T-helper 1 cell treated with Interleukin-12 subunit alpha and Interleukin-12 subunit beta and Interleukin-4 antibody, amounts not matched to agents 30 ng/mL and 1 ng/mL, for 36 hours (primary cell): ENCODE results near the gene PLPPR1. TPM values are rescaled to one million over a fixed set of nuclear protein-coding genes. Genes with fewer than 3 reads are reported as not detected.

Source experiments
- intact Hi-C: fragments of 100-400 bp; cut with micrococcal nuclease; formaldehyde crosslinking; loops from one replicate; pipeline ENCODE4 v1.15.1; 2024
- total RNA-seq: library from RNA; stranded (reverse); gene quantifications from 2 replicates; pipeline ENCODE4 v1.2.3, GENCODE V29; 2022

The PLPPR1 gene
- total RNA-seq, 1 donor from 2014 or later: not detected

DNA sequence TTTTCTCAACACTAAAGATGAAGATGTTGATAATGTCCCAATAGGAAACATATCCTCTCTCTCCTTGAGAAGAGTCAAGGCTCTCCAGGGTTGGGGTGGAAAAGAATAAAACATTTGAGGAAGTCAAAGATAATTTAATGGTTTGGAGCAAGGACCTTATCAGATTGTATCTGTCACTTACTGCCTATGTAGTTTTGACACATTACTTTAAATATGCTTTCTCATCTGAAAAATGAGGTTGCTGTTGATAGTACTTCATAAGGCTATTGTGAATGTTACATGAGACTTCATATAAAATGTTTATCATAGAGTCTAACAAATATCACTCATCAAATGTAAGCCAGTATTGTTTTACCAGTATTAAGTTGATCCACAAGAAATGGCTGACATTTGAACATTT is 307.6 kb downstream of the PLPPR1 start:
- intact Hi-C loops: no loop called here

DNA sequence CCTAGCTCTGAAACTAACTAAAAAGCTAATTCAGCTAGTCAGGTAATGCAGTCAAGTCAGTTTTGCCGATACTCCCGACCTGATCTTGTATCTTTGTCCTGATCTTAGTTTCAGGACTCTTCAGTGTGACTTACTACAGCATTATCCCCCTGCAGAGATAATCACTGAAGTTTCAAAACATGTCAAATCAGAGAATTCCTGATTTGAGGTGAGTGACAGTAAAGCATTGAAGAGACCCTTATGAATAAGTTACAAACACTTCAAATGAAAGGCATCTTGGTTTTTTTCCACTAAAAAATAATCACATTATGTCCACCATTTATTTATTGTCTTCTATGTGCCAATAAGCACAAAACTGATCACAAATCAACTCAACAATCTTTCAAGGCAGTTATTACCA is 308.7 kb downstream of the PLPPR1 start:
- intact Hi-C loops: no loop called here

DNA sequence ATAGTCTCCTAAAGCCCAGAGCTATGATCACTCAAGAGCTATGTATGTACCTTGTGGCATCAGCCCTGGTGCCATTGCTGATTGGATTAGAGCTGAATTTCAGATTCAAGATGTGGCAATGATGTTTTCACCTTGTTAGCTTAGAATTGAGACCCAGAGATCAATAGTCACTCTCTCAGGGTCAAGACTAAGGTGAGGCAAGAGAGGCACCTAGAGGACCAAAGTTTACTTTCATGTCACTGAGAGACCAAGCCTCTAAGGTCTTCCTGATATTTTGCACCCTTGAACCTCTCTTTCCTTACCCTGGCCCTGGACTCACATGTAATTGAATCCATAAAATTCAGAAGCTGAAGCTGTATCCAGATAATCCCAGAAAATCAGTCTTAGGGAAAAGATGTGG is 313.4 kb downstream of the PLPPR1 start:
- intact Hi-C loops: no loop called here

DNA sequence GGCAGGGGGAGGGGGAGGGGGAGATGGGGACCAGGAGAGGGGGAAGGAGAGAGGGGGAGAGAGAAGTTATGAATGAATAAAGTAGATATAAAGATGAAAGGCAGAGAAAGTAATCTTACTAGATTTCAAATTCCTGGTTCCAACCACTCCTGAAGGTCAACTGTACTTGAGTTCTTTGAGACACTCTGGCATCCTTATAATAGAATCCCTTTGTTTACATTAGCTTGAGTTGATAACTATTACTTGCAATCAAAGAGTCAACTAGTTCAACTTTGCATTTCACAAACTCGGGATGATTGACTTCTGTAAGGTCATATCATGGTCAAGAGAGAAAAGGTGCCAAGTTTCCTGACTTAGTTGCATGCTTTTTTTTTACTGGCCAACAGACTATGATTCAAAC is 314.1 kb downstream of the PLPPR1 start:
- intact Hi-C loops: no loop called here

DNA sequence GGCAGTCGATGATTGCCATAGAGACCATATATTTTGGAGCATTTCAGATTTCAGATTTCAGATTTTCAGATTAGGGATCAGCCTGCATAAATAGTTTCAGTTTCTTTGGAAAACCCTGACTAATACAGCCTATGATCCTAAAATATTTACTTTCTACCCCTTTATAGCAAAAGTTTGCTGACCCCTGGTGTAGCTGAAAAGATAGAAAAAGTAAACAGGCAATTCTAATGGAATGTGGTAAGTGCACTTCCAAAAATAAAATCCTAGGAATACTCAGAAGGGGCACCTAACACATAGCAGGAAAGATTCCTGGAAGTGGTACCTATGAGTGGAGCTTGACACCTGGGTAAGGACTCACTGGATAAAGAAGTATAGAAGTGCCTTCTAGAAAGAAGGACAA is 321.8 kb downstream of the PLPPR1 start:
- intact Hi-C loops: no loop called here

DNA sequence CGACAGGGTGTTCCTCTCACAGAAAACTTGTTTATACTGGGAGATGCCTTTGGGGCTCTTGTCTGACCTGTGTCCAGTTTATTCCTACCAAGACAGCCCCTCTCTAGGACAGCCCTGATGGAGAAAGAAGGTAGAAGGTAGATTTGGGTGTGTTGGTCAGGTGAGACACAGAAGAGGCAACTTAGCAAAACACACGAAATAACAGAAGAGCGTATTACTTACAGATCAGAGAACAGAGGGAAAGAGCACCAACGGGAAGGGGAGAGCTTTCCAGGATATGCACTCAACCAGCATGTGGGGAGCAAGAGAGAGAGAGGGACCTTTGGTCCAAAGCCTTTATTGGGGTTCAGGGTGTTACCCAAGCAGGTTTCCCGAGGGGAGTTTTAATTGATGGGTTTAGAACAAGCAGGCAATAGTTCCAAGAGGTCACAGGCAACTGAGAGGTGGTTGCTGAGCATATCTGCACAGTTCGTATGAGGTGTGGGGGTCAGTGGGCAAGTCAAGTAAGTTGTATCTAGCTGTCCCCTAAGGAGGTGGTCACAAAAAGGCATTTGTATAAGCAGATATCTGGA is 324.5 kb downstream of the PLPPR1 start:
- intact Hi-C loops: no loop called here

DNA sequence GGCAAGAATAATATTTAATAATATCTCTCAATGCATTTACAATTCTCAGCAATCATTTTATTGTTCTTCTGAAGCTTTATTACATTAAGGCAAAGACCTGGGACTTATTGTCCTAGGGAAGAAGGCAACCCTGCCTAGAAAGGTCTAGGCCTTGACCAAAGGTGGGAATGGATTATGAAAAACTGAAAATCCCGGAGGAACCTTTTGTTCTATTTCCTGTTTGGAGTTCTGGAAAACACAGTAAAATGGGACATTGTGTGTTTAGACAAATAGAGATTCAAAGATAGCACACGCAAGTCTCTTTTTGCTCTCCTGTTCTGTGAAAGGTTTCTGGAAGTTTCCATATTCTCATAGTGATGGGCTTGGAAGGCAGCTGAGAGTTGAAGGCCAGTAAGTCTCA is 325.2 kb downstream of the PLPPR1 start:
- intact Hi-C loops: no loop called here

DNA sequence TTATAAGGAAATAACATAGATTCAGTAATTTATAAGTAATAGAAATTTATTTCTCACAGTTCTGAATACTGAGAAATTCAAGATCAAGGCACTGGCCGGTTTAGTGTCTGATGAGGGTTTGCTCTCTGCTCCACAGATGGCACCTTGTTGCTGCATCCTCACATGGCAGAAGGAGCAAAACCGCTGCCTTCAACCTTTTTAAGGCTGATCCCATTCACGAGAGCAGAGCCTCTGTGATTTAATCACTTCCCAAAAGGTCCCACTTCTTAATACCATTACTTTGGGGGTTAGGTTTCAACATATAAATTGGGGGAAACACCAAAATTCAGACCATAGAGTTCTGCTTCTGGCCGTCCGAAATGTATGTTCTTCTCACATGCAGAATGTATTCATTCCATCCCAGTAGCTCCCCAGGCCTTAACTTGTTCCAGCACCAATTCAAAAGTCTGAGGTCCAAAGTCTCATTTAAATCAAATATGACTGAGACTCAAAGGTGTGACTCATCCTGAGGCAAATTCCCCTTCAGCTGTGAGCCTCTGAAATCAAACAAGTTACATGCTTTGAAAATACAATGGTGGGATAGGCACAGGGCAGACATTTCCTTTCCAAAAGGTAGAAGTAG is 325.7 kb downstream of the PLPPR1 start:
- intact Hi-C loops: no loop called here

DNA sequence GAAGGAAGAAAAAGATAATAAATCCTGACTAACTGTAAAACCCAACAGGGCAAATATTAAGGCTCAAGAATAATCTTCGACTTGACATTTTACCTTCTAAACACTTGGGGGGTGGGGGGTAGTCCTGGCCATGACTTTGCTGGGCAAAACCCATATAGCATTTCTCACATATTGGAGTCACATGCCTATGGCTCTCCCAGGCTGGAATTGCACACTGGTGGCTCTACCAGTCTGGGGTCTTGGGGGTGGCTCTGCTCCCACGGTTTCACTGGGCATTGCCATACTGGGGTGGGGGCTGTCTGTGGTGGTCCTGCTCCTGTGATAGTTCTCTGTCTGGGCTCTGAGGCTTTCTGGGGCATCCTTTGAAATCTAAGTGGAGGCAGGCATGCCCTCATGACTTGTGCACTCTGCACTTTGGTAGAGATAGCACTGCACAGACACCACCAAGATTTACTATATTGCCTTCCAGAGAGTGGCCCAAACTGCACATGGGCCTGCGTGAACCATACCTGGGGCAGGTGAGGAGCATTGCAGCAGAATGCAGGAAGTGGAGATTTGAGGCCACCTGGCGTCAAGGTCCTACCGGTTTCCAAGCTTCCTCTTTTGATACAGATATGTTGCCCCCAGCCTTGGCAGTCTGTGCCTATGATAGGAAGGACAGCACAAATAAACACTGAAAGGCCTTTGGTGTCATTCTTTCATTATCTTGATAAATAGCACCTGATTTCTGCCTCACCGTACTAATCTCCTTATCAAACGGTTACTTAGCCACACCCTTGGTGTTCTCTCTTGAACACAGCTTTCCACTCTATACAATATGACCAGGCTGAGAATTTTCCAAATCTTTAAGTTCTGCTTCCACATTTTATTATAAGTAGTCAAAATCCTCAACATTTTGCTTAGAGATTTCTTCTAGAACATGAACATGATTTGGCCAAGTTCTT is 326.5 kb downstream of the PLPPR1 start:
- intact Hi-C loops: no loop called here

DNA sequence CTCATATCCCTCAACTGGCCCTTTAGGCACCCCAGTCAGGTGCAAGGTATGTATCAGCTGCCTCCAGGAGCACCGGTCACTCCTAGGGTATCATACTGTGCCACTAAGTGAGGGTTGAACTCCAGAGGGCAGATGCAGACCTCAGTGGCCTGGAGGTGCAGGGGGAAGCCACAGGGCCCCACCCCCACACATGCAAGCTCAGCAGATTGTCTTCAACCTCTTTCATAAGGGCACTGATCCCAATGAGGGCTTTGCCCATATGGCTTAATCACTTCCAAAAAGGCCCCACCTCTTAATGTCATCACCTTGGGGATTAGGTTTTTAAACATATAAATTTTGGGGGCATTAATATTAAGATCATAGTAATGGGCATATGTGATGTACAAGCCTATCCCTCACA is 328.1 kb downstream of the PLPPR1 start:
- intact Hi-C loops: no loop called here

DNA sequence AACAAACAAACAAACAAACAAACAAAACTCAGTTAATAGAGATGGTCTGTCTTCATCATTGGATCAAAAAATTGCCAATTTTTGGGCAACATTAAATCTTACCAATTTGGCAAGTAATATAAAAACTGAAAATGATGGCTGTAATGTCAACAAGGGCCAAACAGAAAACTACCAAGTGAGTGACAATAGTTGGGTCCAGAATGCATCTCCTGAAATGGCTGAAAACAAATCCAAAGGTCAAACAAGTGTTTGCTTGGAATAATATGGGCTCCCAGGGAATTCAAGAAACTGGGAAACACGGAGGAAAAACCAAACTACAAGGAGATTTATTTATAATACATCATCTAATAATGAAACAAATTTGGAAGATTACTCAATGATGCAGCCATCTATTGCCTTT is 331.2 kb downstream of the PLPPR1 start:
- intact Hi-C loops: no loop called here

DNA sequence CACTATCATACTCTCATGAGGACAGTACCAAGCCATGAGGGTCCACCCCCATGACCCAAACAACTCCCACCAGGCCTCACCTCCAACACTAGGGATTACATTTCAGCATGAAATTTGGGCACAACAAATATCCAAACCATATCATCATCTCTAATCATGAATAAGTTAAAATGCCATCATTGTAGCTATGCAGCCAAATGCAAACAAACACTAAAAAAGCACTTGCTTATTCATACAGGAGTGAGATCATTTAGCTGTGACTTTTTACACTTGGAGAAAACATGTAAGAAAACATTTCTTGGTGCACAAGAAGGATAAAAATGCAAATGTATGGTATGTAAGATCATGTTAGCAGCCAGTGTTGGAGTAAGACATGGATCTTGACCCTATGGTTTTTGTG is 332.1 kb downstream of the PLPPR1 start:
- intact Hi-C loops: no loop called here

DNA sequence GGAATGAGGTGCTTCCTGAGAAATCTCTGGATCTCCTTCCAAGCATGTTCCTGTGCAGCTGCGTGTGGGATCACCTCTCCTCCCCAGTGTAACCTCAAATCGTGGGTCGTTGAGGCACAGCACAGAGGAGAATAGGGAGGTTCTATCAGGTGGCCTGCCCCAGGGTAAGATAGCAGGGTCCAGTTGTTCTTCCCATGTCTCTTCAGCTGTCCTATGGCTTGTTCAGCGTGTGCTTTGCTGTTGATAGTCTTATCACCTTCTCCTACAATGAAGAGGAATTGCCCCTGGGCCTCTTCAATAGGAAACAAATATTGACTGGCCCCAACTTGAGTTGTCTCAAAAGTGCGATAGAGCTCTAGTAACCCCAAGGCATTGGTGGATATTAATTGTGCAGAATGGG is 333.9 kb downstream of the PLPPR1 start:
- intact Hi-C loops: no loop called here

DNA sequence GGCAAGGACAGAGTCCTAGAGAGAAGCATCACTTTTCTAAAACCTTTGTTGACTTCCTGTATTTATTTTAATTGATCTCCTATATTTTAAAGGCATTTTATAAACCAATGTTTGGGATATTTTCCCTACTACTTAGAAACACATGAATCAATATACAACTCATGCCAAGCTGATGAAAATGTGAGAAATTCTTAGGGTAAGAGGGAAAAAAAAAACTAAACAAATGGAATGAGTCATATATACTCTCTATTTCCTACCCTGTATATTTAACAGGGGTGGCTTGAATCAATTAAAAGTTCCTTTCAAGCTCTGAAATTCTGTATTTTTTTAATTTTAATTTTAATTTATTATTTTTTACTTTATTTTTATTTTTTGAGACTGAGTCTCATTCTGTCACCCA is 336.7 kb downstream of the PLPPR1 start:
- intact Hi-C loops: no loop called here

DNA sequence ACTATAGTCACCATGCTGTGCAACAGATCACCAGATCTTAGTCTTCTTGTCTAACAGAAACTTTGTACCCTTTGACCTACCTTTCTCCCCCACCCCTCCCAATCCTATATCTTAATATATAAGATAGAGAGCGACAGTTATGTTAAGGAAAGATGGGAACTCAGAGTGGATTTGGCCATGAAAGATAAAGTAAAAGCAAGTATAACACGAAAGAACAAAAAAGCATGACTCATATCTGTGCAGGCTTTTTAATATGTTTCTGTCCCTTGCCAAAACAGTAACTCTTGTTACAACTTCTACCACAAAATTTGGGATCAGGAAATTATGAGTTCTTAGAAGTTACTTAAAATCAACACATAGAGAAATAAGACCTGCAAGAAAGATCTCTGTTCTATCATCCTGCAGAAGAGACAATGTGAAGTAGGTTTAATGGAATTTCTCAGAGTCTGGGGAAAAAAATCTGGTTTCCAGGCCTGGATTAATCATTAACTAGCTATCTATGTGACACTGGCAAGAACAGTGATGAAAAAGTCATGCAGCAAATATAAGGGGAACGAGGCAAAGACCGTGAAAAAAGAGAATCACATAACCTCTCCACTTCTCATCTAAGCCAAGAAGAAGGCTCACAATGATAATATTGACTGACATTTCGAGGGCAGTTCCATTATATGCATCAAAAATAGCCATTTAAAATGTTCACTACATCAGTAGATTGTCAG is 337.7 kb downstream of the PLPPR1 start:
- intact Hi-C loops: no loop called here

DNA sequence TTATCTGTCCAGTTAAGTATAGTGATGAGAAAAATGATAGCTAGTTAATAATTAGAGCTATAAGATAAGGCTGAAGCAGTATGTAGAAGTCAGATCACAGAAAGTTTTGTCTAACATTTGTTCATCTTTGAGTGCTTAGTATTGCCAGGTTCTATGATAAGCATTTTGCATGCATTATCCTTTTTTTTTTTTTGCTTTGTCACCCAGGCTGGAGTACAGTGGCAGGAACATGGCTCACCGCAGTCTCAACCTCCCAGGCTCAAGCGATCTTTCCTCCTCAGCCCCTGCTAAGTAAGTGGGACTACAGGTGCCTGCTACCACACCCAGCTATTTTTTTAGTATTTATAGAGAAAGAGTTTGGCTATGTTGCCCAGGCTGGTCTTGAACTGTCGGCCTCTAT is 338.8 kb downstream of the PLPPR1 start:
- intact Hi-C loops: no loop called here

DNA sequence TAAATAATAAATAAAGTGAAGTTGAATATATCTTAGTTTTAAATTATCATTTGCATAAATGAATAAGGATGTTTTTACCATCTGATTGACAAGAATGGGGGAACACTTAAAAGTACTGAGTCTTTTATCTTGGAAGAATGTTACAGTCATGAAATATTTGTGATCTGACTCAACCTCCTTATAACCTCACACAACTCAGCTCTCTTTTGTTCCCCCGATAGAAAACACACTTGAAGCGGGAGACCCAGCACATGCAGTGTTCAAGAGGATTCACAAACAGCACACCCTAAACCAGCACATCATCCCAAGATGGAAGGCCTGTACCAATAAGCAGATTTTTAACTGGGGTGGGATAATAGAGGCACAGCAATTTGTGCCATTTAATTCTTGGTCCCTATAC is 340.8 kb downstream of the PLPPR1 start:
- intact Hi-C loops: no loop called here

DNA sequence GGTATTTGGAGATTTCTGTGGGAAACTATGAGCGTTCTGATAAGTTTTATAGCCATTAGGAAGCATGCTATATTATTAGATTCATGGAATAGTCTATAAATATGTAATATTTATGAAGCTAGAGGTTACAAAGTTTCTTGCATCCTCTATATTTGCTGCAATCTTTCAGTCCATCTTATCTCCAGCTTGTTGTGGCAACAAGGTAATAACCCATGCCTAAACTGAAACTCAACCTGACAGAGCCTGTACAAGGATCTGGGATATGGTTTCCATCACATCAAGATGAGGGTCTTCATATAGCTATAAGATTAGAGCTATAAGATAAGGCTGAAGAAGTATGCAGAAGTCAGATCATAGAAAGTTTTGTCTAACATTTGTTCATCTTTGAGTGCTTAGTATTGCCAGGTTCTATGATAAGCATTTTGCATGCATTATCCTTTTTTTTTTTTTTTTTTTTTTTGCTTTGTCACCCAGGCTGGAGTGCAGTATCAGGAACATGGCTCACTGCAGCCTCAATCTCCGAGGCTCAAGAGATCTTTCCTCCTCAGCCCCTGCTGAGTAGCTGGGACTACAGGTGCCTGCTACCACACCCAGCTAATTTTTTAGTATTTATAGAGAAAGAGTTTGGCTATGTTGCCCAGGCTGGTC is 341.5 kb downstream of the PLPPR1 start:
- intact Hi-C loops: no loop called here

DNA sequence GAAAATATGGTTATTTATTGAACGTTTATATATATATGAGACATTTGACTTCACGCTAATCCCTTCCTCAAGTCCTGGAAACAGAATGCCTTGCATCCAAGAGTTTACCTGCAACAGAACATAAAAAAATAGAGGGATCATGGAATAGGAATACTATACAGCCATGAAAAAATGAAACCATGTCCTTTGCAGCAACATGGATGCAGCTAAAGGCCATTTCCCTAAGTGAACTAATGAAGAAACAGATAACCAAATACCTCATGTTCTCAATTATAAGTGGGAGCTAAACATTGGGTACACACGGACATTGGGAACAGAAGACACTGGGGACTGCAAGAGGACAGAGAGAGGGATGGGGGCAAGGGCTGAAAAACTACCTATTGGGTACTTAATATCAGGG is 343.3 kb downstream of the PLPPR1 start:
- intact Hi-C loops: no loop called here

DNA sequence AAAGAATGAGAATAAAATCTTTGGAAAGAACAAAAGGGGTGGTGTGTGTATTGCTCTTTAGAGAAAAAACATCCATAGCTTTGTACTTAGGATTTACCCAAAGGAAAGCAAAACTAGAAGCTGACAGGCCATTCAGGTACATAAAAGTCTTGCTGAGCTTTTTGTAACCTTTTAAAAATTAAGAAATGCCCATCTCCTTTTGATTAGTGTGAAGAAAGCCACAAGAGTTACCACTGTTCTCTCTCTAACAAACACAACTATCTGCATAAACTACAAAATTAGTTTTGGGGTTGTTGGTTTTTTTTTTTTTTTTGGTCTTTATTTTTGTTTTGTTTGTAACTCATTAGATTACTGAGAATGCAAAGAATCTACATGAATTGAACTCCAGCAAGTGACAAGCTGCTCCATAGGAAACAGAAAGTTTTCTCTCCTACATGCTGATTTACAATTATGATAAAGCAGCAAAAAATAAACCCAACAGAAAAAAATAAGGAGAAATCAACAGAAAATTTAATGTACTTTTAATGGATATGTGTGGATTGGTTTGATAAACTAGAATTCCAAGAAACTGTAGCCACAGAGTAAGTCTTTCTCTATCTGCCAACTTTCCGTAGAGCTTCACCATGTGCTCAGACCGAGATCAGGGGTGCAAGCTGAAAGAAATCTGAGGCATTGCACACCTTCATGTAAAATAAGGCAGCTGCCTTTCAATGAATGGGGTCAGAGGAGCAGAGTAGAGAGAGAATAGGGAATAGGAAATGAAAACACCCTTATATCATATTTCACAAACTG is 344.0 kb downstream of the PLPPR1 start:
- intact Hi-C loops: no loop called here
